ENCODE data around the gene COL25A1.
A peak's percentile ranks its signal among the peaks of the same experiment; 100 is the strongest.

Gene COL25A1

DNA sequence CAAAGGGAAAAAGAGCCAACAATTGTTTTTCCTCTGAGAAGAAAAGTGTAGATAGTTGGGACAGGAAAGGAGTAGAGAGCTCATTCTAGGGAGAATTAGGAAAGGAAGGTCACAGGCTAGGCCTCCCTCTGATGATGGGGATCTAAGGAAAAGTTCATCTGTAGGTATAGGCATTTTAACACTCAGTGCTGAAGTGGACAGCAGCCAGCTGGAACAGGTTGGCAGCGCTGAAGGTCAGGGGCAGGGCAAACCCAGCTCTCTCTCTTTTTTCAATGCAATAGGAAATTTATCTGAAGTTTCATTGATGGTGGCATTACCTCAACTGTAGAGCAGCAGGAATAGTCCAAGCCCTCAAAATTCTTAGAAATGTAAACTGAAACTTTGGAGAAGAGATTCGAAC, 441.1 kb downstream of the COL25A1 start:
- peak; percentile 15 for DNase-seq (ENCODE audit: low read depth)

DNA sequence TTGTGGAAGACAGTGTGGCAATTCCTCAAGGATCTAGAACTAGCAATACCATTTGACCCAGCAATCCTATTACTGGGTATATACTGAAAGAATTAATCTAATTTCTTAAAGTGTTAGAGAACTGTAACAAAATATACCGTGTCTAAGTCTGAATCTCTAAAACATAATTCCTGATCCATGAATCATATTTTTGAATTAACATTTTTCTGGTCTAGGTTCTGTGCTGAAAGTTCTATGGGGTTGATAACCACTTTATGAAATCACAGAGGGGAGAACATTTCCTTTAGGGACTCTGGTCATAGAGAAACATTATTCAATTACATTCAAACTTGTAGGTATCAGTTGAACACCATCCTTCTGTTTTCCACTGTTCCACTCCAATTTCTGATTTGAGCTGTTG, 447.7 kb downstream of the COL25A1 start:
- DNase-seq (ENCODE audit: low read depth) = no peak

DNA sequence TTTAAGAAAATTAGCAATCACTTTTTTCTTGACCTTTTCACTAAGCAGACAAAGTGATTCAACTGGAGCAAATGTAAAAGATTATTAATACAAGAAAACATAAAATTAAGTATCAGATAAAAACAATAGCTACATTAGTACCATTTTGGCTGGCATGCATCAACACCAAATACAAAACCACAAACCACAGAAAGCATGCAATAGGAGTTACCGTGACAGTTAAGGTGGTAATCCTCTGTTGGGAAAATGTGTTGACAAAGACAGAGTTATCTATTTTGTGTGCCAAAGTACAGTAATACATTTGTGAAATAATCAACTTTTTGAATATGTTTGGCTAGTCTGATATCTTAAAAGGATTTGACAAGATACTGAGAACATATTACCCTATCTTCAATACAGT, 449.8 kb downstream of the COL25A1 start:
- DNase-seq (ENCODE audit: low read depth) = no peak

DNA sequence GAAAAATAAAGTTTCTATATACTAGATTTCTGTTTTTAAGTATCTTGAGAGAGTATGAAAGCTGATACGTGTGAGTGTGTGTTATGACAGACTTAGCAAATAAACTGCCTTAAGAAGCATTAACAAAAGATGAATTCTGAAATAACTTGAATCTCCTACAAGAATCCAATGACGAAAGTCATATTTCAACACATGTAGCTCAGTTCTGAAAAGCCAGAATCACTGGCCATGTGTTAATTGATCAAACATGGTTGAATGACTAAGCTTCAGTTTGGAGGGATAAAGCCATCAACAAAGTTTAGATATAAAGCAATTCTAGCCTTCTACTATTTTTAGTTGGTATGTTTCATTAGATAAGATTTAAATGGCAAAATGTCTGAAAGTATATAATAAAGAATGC, 451.1 kb downstream of the COL25A1 start:
- DNase-seq (ENCODE audit: low read depth) = no peak

DNA sequence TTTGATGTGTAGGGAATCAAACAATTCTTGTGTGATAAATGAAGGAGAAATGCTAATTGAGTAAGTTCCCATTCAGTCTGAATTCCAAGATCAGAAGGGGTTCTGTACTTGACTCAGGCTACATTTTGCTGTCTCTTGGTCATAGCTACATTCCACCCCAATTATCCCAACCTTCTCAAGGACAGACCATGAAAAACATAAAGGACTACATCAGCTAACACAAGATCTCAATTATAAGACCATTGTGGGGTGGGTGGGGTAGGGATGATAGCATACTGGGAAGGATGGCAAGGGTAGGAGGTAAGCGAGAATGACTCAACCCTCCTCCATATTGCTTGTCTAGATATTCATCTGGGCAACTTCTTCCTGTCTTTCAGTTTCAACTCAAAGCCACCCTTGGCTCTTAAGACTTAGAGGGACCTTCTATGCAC, 452.2 kb downstream of the COL25A1 start:
- DNase-seq (ENCODE audit: low read depth) = peak; percentile 18

DNA sequence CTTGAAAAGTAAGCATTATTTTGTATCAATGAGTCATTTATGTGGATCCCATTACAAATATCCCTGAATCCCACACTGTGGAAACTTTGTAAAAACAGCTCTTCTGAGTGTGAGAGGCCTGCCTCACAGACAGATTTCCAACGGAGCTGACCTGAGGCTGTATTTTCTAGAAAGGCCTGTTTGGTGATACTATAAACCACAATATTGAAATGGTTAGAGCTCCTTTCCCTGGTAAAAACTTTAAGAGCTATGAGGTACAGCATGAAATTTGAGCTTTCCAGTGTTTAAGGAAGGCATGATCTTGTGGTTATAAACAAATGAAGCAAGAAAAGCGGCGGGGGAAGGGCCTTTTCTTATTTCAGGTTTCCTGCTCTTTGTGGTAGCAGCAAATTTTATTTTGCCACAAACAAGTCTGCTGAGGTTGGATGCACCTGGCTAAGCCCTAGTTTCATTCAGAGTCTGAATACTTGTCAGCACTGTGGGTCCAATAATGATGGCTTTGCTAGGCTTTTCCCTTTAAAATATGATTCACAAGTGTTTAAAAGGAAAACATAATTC, 452.8 kb downstream of the COL25A1 start:
- DNase-seq (ENCODE audit: low read depth) = peak; percentile 74

DNA sequence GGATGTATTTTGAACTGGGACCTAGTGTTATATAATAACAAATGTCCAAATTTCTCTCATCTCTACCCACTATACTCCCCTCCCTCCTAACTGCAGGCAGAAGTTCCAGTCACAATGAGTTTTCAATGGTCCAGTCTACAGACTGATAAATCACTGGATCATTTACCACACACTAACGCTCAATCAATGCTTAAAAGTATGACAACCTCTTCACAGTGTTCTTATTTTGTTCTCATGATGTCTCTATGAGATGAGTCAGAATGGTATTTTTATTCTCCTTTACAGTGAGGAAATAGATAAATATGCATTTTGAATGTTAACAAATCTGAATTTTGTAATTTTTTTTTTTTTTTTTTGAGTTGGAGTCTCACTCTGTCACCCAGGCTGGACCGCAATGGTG, 455.9 kb downstream of the COL25A1 start:
- DNase-seq (ENCODE audit: low read depth) = no peak

DNA sequence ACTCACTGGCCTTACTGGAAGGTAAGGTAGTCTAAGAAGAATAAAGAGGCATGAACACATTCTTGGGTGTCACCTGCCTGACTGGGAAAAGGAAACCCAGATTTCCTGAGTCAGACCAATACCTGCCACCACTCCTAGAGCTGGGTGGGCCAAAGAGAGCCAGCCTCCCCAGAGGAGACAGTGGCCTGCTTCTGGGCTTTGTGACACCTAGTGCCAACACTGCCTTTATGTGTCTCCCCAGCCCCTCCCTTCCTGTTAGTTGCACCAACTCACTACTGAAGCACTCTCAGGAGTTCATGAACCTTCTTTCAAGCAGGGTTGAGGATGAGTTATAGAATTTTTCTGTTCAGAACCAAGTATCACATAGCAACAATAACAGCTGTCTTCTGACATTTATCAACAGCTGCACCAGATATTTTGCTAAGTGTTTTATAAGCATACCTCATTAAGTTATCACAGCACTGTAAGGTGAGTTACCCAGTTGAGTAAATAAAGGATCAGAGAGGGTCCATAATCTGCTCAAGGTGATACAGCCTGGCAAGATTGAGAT, 462.0 kb downstream of the COL25A1 start:
- DNase-seq (ENCODE audit: low read depth) = no peak

DNA sequence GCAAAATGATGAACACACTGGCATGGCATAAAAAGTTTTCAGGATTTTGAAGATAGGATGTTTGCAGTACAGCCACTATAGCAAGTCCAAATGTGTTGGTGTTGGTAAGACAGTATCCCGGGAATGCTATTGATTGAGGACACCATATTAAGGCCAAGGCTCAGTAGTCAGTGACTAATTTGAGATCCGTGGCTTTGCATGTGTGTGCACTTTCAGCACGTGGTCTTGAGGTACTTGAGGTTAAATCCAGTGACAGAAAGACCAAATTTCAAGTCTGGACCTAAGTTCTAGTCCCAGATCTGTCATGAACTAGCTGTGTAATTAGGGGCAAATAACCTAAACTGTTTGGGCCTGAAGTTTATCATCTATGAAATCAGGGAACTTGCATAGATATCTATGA, 463.1 kb downstream of the COL25A1 start:
- no peak for DNase-seq (ENCODE audit: low read depth)

DNA sequence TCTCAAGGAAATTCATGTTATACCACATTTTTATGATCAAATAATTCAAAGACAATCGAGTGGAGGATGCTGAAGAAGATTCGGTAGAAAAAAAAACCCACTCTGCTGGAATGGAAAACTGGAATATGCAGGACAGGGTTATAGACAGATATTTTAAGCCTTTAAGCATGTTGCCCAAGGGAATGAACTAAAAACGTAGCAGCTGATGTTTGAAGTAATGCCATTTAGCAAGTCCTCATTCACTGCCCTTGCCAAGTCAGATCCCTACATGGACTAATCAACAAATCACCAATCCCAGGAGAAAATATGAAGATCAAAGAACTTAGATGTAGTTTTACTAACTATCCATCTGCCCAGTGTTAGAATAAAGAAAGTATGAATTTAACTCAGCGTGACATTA, 464.0 kb downstream of the COL25A1 start:
- DNase-seq (ENCODE audit: low read depth) = no peak

DNA sequence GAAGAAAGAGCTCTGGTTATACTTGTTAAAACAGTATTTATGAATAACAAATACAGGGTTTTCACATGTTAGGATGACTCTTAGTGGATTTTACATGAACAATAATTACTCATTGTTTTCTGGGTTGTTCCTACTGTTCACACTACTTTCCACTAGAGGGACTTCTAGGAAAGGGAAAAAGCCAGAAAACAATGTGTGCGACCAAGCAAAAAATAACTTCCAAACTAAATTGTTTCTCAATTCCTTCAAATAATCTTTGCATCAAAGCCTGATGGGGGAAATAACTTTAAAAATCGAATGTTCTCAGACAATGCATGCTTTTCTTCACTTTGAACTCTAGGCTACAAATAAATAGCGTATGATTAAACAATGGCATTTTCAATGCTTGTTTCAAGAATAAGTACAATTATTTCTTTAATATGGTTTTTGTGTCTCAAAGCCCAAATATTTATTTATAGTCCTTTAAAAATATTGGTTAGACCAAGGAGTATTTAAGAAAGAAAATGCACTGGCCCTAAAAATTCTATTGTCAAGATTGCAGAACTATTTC, 467.5 kb downstream of the COL25A1 start:
- DNase-seq (ENCODE audit: low read depth) = peak; percentile 67

DNA sequence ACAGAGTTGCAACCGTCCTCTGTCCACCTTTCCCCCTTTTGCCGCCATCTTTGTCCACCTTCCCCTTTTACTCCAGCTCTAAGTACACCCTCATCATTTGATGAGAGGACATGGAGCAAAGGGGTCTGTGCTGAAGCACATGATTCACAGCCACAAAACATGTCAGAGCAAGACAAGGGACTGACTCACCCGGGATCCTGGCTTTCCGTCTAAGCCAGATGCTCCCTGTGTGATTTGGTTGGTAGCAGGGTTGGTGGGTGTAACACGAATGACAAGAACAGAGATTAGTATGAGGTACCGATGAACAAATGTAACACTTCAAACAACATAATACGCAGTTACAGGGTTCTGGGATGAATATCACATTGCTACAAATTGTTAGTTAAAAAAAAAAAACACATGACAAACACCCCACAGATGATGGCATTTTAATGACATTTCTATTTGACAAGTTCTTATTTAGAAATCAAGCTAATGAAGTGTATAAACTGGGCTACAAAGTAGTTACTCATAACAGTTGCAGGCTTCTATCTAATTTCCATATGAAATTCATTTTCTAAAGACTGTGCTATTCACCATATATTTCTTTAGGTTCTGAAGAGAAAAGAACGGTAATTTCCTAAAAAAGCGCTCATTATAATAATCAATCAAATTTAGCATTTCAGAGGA, 468.2 kb downstream of the COL25A1 start:
- peak; percentile 77 for DNase-seq (ENCODE audit: low read depth)

DNA sequence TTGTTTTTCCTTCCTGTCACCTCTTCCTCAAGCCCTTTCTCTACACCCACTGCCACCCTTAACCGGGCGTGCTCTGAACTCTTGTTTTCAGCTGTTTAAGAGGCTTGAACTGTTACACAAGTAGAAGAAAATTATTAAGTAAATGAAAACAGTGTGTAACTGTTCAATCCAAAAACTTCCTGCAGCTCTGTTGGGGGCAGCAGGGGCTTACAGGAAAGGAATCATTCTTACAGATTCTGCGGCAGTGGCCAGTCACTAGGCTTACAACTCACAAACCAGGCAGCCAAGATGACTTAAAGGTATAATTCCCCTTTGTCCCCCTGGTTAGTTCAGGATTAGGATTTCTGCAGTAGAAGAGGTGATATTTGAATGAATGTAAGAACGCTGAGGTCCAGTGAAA, 469.4 kb downstream of the COL25A1 start:
- DNase-seq (ENCODE audit: low read depth) = no peak

DNA sequence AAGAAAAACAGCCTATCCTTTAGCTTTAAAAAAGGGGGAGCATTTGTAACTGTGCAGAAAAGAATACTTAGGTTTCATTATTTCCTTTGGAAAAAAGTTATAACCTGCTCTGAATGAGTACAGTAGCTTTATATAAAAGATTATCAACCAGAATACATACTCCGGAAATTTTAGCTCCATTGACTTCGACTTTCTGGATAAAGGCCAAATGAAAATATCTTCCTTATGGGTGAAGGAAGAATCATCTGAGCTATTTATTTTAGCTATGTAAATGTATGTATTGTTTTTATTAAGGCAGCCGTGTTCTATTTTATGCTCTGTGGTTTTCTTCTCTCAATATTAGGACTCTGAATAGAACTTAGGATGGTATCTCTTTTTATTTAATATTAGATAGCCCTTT, 470.6 kb downstream of the COL25A1 start:
- DNase-seq (ENCODE audit: low read depth) = no peak

DNA sequence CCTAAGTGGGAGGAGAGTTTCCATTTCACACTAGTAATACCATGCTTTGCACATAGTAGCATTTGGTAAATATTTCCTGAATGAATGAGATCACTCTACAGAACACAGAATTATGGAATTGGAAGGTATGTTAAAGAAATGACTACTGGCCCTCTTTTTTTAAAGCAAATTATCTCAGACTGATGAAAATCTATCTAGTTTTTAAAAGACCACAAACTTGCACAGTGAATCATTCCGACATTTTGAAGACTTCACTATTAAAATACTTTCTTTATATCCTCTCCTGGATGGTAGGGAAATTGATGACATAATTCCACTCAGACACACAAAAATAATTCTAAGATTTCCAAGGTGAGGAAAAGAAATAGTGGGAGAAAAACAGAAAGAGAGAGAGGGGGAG, 471.2 kb downstream of the COL25A1 start:
- DNase-seq (ENCODE audit: low read depth) = no peak

DNA sequence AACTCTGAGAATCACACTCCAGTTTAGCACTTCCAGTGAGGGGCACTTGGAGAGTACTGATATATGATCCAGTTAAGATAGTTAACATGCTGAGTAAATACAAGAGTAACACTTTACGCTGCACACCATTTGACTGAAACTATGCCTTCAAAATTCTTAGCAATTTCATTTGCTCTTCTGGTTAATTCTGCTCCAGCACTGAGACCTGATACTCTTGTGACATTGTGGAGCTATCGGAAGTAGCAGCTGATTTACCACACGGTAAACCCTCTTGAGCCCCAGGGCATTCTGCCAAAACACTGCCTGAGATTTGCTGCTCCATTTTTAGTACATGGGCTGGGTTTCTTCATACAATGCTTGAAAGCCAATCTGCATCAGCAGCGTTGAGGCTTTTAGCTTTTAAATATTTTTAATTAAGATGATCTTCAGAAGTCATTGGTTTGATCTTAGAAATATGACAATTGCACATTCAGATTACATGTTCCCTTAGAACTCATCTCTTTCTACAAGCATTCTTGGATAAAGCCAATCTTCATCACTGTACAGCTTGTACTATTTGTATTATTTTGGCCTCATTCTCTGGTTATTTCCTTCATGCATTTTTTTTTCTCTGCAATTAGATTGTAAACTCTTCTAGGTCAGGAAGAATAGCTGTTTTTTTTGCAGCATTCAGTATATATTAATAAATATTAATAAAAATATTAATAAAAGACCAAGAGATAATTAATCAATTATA, 471.8 kb downstream of the COL25A1 start:
- DNase-seq (ENCODE audit: low read depth) = no peak

DNA sequence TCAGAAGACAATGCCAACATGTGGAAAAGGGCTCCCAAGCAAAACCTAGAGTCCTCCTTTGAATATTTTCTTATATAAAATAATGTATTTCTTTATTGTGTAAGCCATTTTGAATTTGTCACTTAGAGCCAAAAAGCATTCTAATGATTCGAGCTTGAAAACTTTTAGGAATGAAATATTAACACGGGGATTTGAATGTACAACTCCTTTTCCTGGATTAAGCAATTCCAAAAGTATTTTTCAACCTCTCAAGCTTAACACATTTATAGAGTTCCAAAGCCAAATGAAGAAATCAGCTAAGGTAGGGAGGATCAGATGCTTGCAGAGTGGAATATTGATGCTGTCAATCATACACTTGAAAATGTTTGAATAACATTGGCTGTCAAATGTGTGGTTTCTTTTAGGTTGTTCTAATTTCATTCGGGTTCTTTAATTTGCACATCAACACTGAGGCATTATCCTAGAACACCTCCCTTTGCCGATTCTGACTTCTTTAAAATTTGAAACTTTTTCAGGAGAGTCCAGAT, 472.4 kb downstream of the COL25A1 start:
- DNase-seq (ENCODE audit: low read depth) = no peak

DNA sequence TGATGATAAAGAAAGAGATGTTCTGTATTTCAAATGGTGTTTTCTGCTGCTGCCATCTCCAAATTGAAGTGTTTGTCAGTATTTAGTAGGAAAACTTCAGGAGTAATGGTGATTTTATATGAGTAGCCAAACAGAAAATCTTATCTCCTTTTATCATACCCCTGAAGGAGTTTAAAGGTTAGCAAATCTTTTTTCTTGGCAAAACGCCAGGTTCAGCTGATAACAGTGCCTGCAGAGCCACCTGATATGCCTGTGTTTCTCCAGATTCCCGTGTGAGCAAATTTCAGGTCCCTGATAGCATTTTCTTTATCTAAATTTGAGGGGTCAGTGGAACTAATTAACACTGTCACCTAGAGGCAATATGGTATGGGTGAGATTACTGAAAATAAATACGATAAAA, 473.8 kb downstream of the COL25A1 start:
- no peak for DNase-seq (ENCODE audit: low read depth)

DNA sequence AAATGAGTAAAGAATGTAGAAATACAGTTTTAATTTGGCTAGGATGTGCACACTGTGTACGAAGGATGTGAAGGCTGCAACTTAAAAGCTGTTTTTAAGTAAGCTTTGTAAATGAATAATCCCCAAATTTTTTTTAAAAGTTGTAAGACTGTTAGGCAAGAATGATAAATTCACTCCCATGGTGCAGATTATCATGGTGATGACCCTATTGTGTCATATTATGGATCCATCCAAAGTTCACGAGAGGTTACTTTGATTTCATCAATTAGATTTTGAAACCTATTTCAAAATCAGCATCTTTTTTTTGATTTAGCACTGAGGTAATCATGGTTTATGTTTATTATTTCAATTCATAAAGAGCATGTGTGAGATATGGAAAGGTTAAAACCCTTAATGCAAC, 476.7 kb downstream of the COL25A1 start:
- DNase-seq (ENCODE audit: low read depth) = no peak

DNA sequence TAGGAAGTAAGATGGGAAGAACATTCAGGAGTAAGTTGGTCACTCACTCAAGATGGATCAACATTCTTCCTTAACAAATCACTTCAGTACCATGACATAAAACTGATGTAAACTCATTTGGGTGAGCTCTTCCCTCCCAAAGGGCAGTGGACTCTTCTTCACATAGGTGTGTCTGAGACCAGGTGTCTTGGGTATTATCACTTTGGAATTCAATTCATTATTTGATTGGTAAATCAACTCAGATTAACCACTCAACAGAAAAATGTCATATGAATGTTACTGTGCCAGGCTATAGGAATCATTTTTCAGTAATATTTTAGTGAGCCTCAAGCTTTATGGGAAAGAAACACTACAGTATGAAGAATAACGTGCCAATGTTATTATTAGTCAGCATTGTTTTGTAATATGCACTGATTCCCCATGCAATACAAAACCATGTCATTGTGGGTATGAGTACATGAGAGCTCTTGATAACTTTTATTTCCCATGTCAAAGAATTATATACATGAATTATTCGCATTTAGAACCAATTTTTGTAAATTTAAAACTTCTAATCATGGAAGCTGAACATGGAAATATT, 481.0 kb downstream of the COL25A1 start:
- peak; percentile 27 for DNase-seq (ENCODE audit: low read depth)

DNA sequence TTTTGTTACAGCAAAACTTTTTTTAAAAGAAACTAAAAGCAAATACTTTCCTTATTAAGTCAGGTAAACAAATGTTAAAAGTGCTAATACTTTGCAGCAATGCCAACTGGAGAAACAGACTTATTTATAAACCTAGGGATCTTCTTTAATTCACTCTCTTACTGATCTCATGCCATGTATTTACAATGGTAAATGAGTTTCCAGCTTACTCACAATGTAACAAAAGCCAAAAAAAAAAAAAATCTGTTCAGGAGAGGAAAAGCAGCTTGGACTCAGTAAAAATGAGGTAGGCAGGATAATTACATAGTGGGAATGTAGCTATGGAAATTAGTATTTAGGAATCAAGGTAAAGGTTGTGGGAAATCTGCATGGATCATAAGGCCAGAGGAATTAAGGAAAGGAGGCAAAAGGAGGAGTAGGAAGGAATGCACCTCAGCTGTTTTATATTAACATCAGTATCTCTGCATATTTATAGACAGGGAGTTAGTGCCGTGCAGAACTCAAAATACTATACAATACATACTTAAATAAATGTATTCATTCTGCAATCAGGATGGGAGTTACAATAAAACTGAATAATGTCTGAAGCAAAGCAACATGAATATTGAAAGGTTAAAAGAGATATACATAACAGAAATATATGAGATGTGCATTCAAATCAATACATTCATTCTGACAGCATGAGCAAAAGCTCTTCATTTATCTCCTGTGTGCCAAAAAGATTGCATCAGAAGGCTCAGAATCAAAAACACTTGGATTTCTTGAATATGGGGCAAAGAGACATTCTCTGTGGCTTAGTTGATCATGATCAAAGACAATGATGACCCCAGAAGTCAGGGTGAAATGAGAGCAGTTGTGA, 481.7 kb downstream of the COL25A1 start:
- no peak for DNase-seq (ENCODE audit: low read depth)
